HG03045 (cell line): ENCODE measurements around the gene MROH2B.
"Not testable (repeated sequence)": the region's sequence is repeated elsewhere in the genome, so short reads cannot be mapped to it uniquely, and the experiment has no call there.

Experiments used
- ATAC-seq: cut with Tn5 transposase; IDR thresholded peaks from one replicate; pipeline ENCODE4 v1.9.1; 2021; ENCODE audit warnings: mild to moderate bottlenecking, moderate library complexity; ENCODE audit not compliant: unreplicated experiment

The MROH2B gene

DNA sequence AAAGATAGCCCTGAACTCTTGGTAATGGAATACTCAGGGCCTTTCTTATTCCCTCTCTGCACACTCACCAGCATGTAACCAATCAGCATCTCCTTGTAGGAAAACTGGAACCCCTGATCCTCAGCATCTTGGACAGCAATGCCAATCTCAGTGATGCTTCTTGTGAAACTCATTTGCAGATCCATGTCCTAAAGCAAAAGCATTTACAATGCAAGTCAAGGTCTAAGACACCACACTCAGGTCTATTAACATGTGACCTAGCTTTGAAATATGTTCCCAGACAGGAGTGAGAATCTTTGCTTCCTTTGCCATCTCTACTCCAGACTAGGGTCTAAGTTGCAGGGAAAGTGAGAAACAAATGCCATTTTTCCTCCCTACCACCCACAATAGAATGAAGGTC lies 38.2 kb downstream of the MROH2B start:
- ATAC-seq = no peak

- ATAC-seq = not testable (repeated sequence)
Observed at GRCh38 chr5:41022600-41022999, 48.5 kb downstream of the MROH2B start.

GRCh38 chr5:41012318-41012717 lies 58.8 kb downstream of the MROH2B start:
- no peak for ATAC-seq

GRCh38 chr5:41010572-41010971 lies 60.6 kb downstream of the MROH2B start:
- ATAC-seq = no peak

- no peak for ATAC-seq
Observed at GRCh38 chr5:41009232-41009631, 61.9 kb downstream of the MROH2B start.

- no peak for ATAC-seq
Observed at GRCh38 chr5:41004931-41005330, 66.2 kb downstream of the MROH2B start.

- no peak for ATAC-seq
Observed at GRCh38 chr5:41003670-41004376, 67.3 kb downstream of the MROH2B start.

- ATAC-seq = no peak
Observed at GRCh38 chr5:40999966-41000365, 71.2 kb downstream of the MROH2B start.

GRCh38 chr5:40999142-40999541 lies 72.0 kb downstream of the MROH2B start:
- ATAC-seq = no peak

- ATAC-seq = no peak
Observed at GRCh38 chr5:40995801-40996586, 75.1 kb downstream of the MROH2B start.

DNA sequence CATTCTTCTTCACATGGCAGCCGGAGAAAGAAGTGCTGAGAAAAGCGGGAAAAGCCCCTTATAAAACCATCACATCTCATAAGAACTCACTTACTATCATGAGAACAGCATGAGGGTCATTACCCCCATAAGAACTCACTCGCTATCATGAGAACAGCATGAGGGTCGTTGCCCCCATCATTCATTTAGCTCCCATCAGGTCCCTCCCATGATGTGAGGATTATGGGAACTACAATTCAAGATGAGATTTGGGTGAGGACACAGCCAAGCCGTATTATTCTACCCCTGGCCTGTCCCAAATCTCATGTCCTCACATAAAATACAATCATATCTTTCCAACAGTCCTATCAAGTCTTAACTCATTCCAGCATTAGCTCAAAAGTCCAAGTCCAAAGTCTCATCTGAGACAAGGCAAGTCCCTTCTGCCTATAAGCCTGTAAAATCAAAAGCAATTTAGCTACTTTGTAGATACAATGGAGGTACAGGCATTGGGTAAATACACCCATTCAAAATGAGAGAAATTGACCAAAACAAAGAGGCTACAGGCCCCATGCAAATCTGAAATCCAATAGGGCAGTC lies 79.1 kb downstream of the MROH2B start:
- ATAC-seq = no peak

DNA sequence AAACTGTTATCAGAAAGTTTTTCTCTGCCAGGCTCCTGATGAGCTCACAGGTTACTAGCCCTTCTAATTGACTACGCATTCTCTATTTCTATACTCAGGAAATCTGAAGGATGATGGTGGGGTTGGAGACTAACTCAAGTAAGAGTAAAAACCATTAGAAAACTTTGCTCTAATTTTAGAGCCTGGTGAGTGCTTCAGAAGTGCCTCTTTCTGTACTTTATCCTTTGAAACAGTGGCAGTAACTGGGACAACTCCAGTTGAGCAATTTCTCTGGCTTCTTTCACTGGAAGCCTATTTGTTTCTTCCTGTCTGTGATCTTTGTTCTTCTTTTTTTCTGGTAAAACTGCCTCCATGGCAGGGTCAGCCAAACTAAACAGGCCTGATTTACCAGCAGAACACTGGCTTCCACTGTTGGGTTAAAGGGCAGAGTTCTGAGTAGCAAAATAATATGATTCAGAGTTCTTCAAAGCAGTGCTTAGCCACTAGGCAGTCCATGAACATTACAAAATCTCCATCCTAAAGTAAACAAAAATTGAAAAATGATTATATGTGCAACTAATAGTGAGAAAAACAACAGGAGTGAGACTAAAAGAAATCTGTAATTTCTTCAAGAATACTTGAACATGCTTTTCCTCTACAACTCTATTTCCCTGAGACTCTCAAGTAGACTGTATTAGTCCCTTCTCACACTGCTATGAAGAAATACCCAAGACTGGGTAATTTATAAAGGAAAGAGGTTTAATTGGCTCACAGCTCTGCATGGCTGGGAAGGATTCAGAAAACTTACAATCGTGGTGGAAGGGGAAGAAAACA lies 79.8 kb downstream of the MROH2B start:
- ATAC-seq = no peak

DNA sequence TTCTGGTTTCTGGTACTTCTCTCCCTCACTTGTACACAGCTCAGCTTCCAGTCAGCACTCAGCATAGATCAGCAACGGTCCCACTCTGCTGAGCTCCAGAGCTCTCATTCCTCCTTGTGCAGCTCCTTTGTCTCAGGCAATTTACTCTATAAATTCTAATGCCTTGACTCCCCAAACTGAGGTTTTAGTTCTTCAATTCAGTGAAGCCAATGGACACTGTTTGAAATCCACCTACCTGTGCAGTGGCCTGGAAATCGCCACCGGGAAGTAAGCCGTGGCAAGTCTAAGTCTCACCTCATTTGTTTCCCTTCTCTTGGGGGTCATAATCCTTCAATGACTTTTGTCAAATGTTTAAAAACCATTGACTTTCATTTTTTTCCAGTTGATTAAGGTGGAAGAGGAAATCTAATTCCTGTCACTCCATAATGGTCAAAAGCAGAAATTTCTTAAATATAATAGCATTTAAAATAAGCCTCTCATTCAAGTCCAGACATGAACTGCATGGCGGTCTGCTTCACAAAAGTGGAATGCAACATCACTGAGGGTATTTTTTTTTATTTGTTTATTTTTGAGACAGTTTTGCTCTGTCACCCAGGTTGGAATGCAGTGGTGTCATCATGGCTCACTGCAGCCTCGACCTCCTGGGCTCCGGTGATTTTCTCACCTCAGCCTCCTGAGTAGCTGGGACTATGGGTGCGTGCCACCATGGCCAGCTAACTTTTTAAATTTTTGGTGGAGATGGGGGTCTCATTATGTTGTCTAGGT lies 82.2 kb downstream of the MROH2B start:
- ATAC-seq = no peak

GRCh38 chr5:40987349-40987748 lies 83.8 kb downstream of the MROH2B start:
- no peak for ATAC-seq

DNA sequence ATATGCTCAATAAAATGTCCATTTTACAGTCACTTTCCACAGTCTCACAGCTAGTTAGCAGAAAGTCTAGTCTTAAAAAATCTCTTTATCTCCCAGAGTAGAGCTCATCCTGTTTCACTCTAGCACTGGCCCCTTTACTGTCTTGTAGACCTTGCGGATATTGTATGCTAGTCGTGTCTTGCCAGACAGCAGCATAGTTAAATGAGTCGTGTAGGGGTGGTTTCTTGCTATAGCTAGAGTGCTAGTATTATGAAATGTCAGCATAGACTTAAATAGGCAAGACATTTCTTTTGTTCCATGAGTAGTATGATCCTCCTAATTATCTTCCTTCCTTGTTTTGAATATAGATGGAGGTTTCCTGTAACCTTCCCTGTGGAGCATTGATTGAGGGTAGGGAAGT lies 84.5 kb downstream of the MROH2B start:
- ATAC-seq = no peak

GRCh38 chr5:40985501-40985900 lies 85.6 kb downstream of the MROH2B start:
- ATAC-seq = no peak

- ATAC-seq = no peak
Observed at GRCh38 chr5:40984884-40985283, 86.3 kb downstream of the MROH2B start.

- ATAC-seq = no peak
Observed at GRCh38 chr5:40983781-40984180, 87.4 kb downstream of the MROH2B start.

GRCh38 chr5:40981420-40981819 lies 89.7 kb downstream of the MROH2B start:
- no peak for ATAC-seq

GRCh38 chr5:40976836-40977235 lies 94.3 kb downstream of the MROH2B start:
- no peak for ATAC-seq
